CD14-positive monocyte (primary cell): Measurements from ENCODE around the gene SLC35B4. TPM values are rescaled to one million over a fixed set of nuclear protein-coding genes. Genes with fewer than 3 reads are reported as not detected.

Experiments used
- DNase-seq, 3 donors: peaks; one replicate each; pipeline ENCODE4 v3.0.0-alpha.2; 2011 to 2022
- H2AFZ ChIP-seq: 2 replicates; pipeline ENCODE4 v1.6.0; 2012; ENCODE audit warnings: mild to moderate bottlenecking, low read depth, low read length, inconsistent platforms; ENCODE audit not compliant: insufficient read depth, poor library complexity, severe bottlenecking
- H3K27ac ChIP-seq, 2 donors: 1 replicate in 1 of 2; 2 replicates in 1 of 2; pipeline ENCODE4 v1.5.1; 2012 to 2013; ENCODE audit warnings: low read length in 2 of 2, control low read depth in 1 of 2, inconsistent platforms in 1 of 2, low read depth in 1 of 2, mild to moderate bottlenecking in 1 of 2
- H3K27me3 ChIP-seq, 2 donors: one replicate each; pipeline versions ENCODE4 v1.6.0 to v1.6.1; 2011 to 2013; ENCODE audit warnings: low read length in 2 of 2; ENCODE audit not compliant: control insufficient read depth in 2 of 2, insufficient read depth in 2 of 2
- H3K36me3 ChIP-seq, 2 donors: replicated peaks in 1 of 2; 1 replicate in 1 of 2; 2 replicates in 1 of 2; pipeline versions ENCODE4 v1.5.1 to v1.6.1; 2012 to 2013; ENCODE audit warnings: low read length in 2 of 2, control low read depth in 1 of 2, inconsistent platforms in 1 of 2, mild to moderate bottlenecking in 1 of 2; ENCODE audit not compliant: insufficient read depth in 2 of 2, control insufficient read depth in 1 of 2
- H3K4me1 ChIP-seq, 2 donors: 1 replicate in 1 of 2; 2 replicates in 1 of 2; pipeline versions ENCODE4 v1.5.1 to v1.6.1; 2012 to 2013; ENCODE audit warnings: low read length in 2 of 2, control low read depth in 1 of 2, inconsistent platforms in 1 of 2, mild to moderate bottlenecking in 1 of 2, moderate library complexity in 1 of 2; ENCODE audit not compliant: insufficient read depth in 2 of 2, control insufficient read depth in 1 of 2
- H3K4me2 ChIP-seq: replicated peaks from 2 replicates; pipeline ENCODE3; 2012; ENCODE audit warnings: low read length, moderate library complexity, mild to moderate bottlenecking; ENCODE audit not compliant: poor library complexity, severe bottlenecking; ENCODE audit errors: extremely low read depth
- H3K4me3 ChIP-seq, 3 experiments: fragments of 200-600 bp in 1 of 3; sonication (generic) in 1 of 3; replicated peaks in 1 of 3; 1 replicate in 2 of 3; 2 replicates in 1 of 3; pipeline ENCODE4 v1.5.1; 2011 to 2013; ENCODE audit warnings: low read length in 3 of 3, mild to moderate bottlenecking in 3 of 3, control low read depth in 2 of 3, low read depth in 2 of 3, inconsistent platforms in 1 of 3, moderate library complexity in 1 of 3
- H3K79me2 ChIP-seq: 2 replicates; pipeline ENCODE4 v1.6.0; 2012; ENCODE audit warnings: mild to moderate bottlenecking, control low read depth, inconsistent platforms, low read length, moderate library complexity; ENCODE audit not compliant: insufficient read depth
- H3K9ac ChIP-seq: 2 replicates; pipeline ENCODE4 v1.6.0; 2017; ENCODE audit warnings: low read length, mild to moderate bottlenecking; ENCODE audit not compliant: insufficient read depth, poor library complexity, severe bottlenecking
- H3K9me3 ChIP-seq, 2 donors: replicated peaks in 1 of 2; 1 replicate in 1 of 2; 2 replicates in 1 of 2; pipeline versions ENCODE4 v1.5.1 to v1.6.1; 2012 to 2013; ENCODE audit warnings: low read length in 2 of 2, control low read depth in 1 of 2; ENCODE audit not compliant: control insufficient read depth in 1 of 2, insufficient read depth in 1 of 2
- H4K20me1 ChIP-seq: 2 replicates; pipeline ENCODE4 v1.6.0; 2012; ENCODE audit warnings: mild to moderate bottlenecking, low read length, control low read depth, moderate library complexity; ENCODE audit not compliant: insufficient read depth
- H3K27ac Mint-ChIP-seq, 7 donors: one replicate each; pipeline ENCODE4 v1.8.0; 2020; ENCODE audit warnings: mild to moderate bottlenecking in 7 of 7, mixed read lengths in 7 of 7, moderate library complexity in 6 of 7, inconsistent platforms in 2 of 7
- H3K27me3 Mint-ChIP-seq, 3 donors: one replicate each; pipeline ENCODE4 v1.8.0; 2021 to 2022; ENCODE audit warnings: low read depth in 3 of 3, mild to moderate bottlenecking in 3 of 3, mixed read lengths in 3 of 3, moderate library complexity in 3 of 3, inconsistent platforms in 1 of 3
- H3K36me3 Mint-ChIP-seq, 2 donors: one replicate each; pipeline ENCODE4 v1.8.0; 2020; ENCODE audit warnings: mixed read lengths in 2 of 2, inconsistent platforms in 1 of 2, mild to moderate bottlenecking in 1 of 2
- H3K4me1 Mint-ChIP-seq: one replicate; pipeline ENCODE4 v1.8.0; 2020; ENCODE audit warnings: mild to moderate bottlenecking, mixed read lengths
- H3K4me3 Mint-ChIP-seq, 2 donors: one replicate each; pipeline ENCODE4 v1.8.0; 2020; ENCODE audit warnings: mild to moderate bottlenecking in 2 of 2, mixed read lengths in 2 of 2, moderate library complexity in 1 of 2
- H3K9me3 Mint-ChIP-seq, 7 donors: one replicate each; pipeline ENCODE4 v1.8.0; 2020 to 2022; ENCODE audit warnings: mixed read lengths in 7 of 7, mild to moderate bottlenecking in 6 of 7, moderate library complexity in 6 of 7, inconsistent platforms in 2 of 7
- WGBS: methylation state at CpG from one replicate; pipeline ENCODE4 v1.1.5; 2013; ENCODE audit warnings: missing lambda C conversion rate; ENCODE audit not compliant: insufficient coverage; 5-methylcytosine and 5-hydroxymethylcytosine counted together
- intact Hi-C, 2 donors: fragments of 100-400 bp; cut with micrococcal nuclease; formaldehyde crosslinking; loops; one replicate each; pipeline versions ENCODE4 v1.15.0 to v1.15.1; 2023
- polyA plus RNA-seq, 3 donors: library from polyadenylated mRNA; depleted of rRNA in 1 of 3; unstranded in 2 of 3; stranded (reverse) in 1 of 3; fragments of 300-500 nt in 2 of 3; fragments of >200 nt in 1 of 3; fragmentation: Illumina TruSeq in 2 of 3; gene quantifications; 1 replicate in 2 of 3; 2 replicates in 1 of 3; pipeline ENCODE4 v1.2.3, GENCODE V29; 2012 to 2021
- TF ChIP-seq, protein P1 (sequence below): fragments of 200-600 bp; IDR thresholded peaks from one replicate; pipeline ENCODE4 v1.8.0; 2022; ENCODE audit warnings: antibody characterized with exemption, mild to moderate bottlenecking

Gene SLC35B4
- polyA plus RNA-seq, 3 donors, result 9.4 to 21.1 (median 12.7) TPM

DNA sequence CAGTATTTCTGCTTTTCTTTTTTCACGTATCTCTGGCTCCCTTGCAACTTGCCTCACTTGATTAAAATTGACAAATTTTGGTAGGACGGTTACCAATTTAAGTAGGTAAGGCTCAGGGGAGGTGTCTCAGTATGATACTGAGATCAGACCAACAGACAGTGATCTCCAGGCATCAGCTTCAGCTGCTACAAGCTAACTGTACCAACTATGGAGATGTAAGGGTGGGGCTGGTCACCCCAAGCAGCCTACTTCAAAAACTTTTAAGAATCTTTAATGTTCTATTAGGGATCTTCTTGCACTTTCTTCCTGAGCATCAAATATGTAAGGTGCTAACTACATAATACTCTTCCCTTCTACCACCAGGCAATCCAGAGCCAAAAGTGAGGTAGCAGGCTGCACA is 26.9 kb downstream of the SLC35B4 start:
- Mint-ChIP-seq H3K36me3 (peaks cover 15 to 17% of the 10 kb centered on the region in 2 donors), H3K4me1 (peaks cover 32% of the 10 kb centered on the region), H3K4me3 (no peak overlapping the region), H3K27ac (no peak overlapping the region), H3K9me3 (peaks cover 0 to 4% (median 2%) of the 10 kb centered on the region in 7 donors), H3K27me3 (peaks cover 0 to 2% (median 2%) of the 10 kb centered on the region in 3 donors)
- no peak for DNase-seq
- no peaks in the 10 kb centered on the region for H3K79me2 ChIP-seq
- H3K4me3 ChIP-seq, result no peak overlapping the region
- no peak overlapping the region for H3K4me2 ChIP-seq
- H3K36me3 ChIP-seq, result peaks cover 4 to 9% of the 10 kb centered on the region in 2 donors
- peaks cover 0 to 3% of the 10 kb centered on the region in 2 donors for H3K27me3 ChIP-seq
- intact Hi-C loops, result no loop called here
- H3K9ac ChIP-seq, result no peak overlapping the region
- no peaks in the 10 kb centered on the region for H4K20me1 ChIP-seq
- H3K4me1 ChIP-seq, result peaks cover 28 to 30% of the 10 kb centered on the region in 2 donors
- no CpG with 5 or more reads among the region's 2 CpGs for WGBS
- TF ChIP-seq, protein P1, sequence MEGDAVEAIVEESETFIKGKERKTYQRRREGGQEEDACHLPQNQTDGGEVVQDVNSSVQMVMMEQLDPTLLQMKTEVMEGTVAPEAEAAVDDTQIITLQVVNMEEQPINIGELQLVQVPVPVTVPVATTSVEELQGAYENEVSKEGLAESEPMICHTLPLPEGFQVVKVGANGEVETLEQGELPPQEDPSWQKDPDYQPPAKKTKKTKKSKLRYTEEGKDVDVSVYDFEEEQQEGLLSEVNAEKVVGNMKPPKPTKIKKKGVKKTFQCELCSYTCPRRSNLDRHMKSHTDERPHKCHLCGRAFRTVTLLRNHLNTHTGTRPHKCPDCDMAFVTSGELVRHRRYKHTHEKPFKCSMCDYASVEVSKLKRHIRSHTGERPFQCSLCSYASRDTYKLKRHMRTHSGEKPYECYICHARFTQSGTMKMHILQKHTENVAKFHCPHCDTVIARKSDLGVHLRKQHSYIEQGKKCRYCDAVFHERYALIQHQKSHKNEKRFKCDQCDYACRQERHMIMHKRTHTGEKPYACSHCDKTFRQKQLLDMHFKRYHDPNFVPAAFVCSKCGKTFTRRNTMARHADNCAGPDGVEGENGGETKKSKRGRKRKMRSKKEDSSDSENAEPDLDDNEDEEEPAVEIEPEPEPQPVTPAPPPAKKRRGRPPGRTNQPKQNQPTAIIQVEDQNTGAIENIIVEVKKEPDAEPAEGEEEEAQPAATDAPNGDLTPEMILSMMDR, result no peak
- H3K9me3 ChIP-seq, result no peaks in the 10 kb centered on the region
- no peak overlapping the region for H3K27ac ChIP-seq
- H2AFZ ChIP-seq, result no peak overlapping the region

DNA sequence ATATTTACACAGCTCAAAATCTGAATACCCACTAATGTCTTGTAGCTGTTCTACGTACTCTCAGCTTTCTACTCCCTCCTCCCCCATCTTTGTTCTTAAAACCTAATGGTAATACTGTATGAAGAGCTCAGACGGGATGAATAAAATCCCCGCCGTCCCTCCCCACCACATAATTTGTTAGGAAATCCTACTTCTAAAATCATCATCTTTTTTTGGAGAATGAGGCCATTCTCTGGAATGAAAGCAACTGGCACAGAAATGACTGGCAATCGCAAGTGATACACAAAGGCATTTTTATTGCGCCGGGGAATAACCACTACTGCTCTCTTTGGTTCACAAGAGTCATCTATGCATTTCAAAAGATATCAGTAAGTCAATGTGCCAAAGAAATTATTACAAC is 27.3 kb downstream of the SLC35B4 start:
- Mint-ChIP-seq H3K4me3 (no peak overlapping the region), H3K27ac (no peak overlapping the region), H3K27me3 (peaks cover 0 to 3% (median 3%) of the 10 kb centered on the region in 3 donors), H3K4me1 (peaks cover 32% of the 10 kb centered on the region), H3K9me3 (peaks cover 0 to 4% (median 2%) of the 10 kb centered on the region in 7 donors), H3K36me3 (peaks cover 11 to 13% of the 10 kb centered on the region in 2 donors)
- H2AFZ ChIP-seq, result no peak overlapping the region
- DNase-seq, result no peak
- H3K9ac ChIP-seq, result no peak overlapping the region
- H3K4me3 ChIP-seq, result no peak overlapping the region
- no peaks in the 10 kb centered on the region for H3K9me3 ChIP-seq
- TF ChIP-seq, protein P1, result no peak
- WGBS, result 100% methylated on average over 2 of the region's 7 CpGs
- peaks cover 0 to 5% of the 10 kb centered on the region in 2 donors for H3K27me3 ChIP-seq
- H3K27ac ChIP-seq, result no peak overlapping the region
- no peak overlapping the region for H3K4me2 ChIP-seq
- H3K4me1 ChIP-seq, result peaks cover 28 to 29% of the 10 kb centered on the region in 2 donors
- peaks cover under 1 to 5% of the 10 kb centered on the region in 2 donors for H3K36me3 ChIP-seq
- intact Hi-C loops, result no loop called here
- H3K79me2 ChIP-seq, result no peaks in the 10 kb centered on the region
- H4K20me1 ChIP-seq, result no peaks in the 10 kb centered on the region
